ENCODE data around the gene DCTN4.

DCTN4 gene

GRCh38 chr5:150663936-150664335 is 94.9 kb downstream of the DCTN4 start:
- DNase-seq, result no peak

- no peak for DNase-seq
Observed at GRCh38 chr5:150662731-150663516, 95.9 kb downstream of the DCTN4 start.

GRCh38 chr5:150661821-150662596 is 96.8 kb downstream of the DCTN4 start:
- no peak for DNase-seq

GRCh38 chr5:150661086-150661485 is 97.7 kb downstream of the DCTN4 start, which contains the start of gene MYOZ3:
TSS of gene MYOZ3 (plus strand) at chr5:150661251. CDS start at chr5:150662942, 1,691 bp downstream.
- no peak for DNase-seq

GRCh38 chr5:150660108-150660831 is 98.5 kb downstream of the DCTN4 start:
- no peak for DNase-seq

GRCh38 chr5:150659360-150660107 is 99.3 kb downstream of the DCTN4 start:
- DNase-seq, result no peak

GRCh38 chr5:150658699-150659265 is 100.0 kb downstream of the DCTN4 start:
- DNase-seq, result no peak
